ENCODE measurements around the gene ZBTB21.

The ZBTB21 gene

DNA sequence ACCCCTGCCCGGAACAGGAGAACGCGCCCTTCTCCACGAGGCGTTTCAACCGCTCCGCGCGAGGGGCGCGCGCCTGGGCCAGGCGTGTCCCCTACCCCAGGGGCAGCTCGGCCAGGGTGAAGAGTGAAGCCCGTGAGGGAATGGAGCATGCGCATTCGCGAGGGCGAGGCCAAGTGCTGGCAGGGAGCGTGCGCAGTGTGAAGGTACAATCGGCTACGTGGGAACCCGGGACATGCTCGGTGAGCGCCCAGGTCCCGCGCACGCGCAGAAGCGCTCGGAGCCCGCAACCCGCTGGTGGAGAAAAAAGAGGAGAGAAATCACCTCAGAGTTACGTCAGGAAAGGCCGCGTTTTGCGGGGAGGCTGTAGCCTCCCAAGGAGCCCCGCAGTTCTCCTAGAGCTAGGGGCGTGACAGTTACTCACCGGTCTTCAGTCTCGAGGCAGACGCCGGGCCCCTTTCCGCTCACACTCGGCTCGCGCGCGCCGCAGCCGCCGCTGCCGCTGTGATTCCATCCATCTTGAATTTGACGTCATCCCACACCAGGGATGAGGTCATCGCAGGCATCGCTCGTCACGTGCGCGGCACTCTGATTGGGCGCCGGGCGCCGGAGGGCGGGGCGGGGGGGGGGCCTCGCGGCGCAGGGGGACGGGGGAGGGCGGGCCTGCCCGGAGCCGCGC lies at the start of gene ZBTB21:
ZBTB21 (minus strand) TSS at position 530 of the 676 bp plus-strand sequence. CDS start 16,265 bp downstream, outside the sequence.
- DNase-seq (ENCODE audit: low spot score): peak; percentile 98
- H3K4me3 Mint-ChIP-seq: peak within 1 kb of the TSS; percentile 95
- H3K9me3 Mint-ChIP-seq: peaks cover 4% of the 10 kb centered on the region
- H3K36me3 Mint-ChIP-seq (ENCODE audit: low read depth): peaks cover 13% of the 10 kb centered on the region
- peak within 1 kb of the TSS; percentile 100 for H3K27ac Mint-ChIP-seq
- peaks cover 18% of the 10 kb centered on the region for H3K27me3 Mint-ChIP-seq (ENCODE audit: low read depth)
- peaks cover 14% of the 10 kb centered on the region for H3K4me1 Mint-ChIP-seq (ENCODE audit: low read depth)

DNA sequence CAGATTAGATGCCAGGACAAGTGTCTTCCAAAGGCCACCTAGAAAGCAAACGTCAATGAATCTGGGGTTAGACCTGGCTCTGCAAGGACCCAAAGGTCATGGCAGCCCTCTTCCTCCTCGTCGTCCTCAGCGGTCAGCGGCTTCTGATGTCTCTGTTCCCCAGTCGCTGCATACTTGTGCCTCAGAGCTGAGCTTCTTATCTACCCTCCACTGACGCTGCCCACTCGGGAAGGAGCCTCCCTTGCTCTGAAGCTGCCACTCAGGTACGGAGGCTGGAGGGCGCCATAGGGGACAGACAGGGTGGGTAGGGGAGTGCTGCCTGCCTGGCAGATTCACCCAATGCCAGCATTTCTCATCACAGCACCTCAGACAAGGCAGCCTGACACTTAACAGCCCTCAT lies 49.6 kb upstream of the ZBTB21 start:
- H3K9me3 Mint-ChIP-seq: no peaks in the 10 kb centered on the region
- H3K4me1 Mint-ChIP-seq (ENCODE audit: low read depth): peaks cover 49% of the 10 kb centered on the region
- no peak overlapping the region for H3K4me3 Mint-ChIP-seq
- no peak overlapping the region for H3K27ac Mint-ChIP-seq
- H3K27me3 Mint-ChIP-seq (ENCODE audit: low read depth): no peaks in the 10 kb centered on the region
- no peak for DNase-seq (ENCODE audit: low spot score)
- no peaks in the 10 kb centered on the region for H3K36me3 Mint-ChIP-seq (ENCODE audit: low read depth)

DNA sequence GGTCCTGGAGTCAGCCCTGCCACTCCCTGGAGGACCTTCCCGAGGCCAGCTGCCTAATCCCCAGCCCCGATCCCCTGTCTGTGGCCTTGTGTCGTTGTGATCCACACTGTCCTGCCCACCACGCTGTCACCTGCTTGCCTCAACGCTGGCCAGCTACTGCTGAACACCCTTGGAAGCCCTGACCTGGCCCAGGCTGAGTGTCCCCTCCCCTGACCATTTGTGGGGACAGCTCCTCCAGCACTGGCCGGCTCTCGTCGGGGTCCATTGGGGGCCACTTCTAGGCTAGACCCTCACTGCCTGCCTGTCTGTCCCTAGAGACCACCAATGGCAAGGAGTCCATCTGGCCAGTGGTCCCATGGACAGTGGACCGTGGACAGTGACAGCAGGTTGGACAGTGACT lies 49.0 kb upstream of the ZBTB21 start:
- Mint-ChIP-seq H3K36me3 (ENCODE audit: low read depth) (no peaks in the 10 kb centered on the region), H3K27me3 (ENCODE audit: low read depth) (no peaks in the 10 kb centered on the region), H3K4me1 (ENCODE audit: low read depth) (peaks cover 45% of the 10 kb centered on the region), H3K27ac (no peak overlapping the region), H3K4me3 (no peak overlapping the region), H3K9me3 (no peaks in the 10 kb centered on the region)
- no peak for DNase-seq (ENCODE audit: low spot score)

DNA sequence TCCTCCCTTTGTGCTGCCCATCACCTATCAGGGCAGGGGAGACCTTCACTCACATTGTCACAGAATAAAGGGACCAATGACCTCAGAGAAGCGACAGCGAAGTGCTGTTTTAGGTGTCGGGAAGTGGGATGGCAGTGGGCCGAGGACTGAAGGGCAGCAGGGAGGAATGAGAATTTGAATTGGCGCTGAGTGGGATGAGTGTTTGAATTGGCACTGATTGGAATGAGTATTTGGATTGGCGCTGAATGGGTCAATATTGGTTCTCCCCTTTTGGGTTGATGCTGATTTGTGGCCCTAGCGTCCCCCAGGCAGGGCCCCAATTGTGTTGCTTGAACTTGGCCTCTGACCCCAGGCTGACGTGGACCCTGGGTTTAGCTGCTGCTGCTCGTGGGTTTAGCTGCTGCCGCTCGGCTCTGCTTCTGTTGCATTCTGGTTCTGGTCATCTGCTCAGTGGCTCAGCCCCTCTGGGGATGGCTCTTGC lies 48.5 kb upstream of the ZBTB21 start:
- no peak for DNase-seq (ENCODE audit: low spot score)
- Mint-ChIP-seq H3K9me3 (no peaks in the 10 kb centered on the region), H3K27ac (no peak overlapping the region), H3K4me3 (no peak overlapping the region), H3K4me1 (ENCODE audit: low read depth) (peaks cover 40% of the 10 kb centered on the region), H3K36me3 (ENCODE audit: low read depth) (no peaks in the 10 kb centered on the region), H3K27me3 (ENCODE audit: low read depth) (no peaks in the 10 kb centered on the region)

DNA sequence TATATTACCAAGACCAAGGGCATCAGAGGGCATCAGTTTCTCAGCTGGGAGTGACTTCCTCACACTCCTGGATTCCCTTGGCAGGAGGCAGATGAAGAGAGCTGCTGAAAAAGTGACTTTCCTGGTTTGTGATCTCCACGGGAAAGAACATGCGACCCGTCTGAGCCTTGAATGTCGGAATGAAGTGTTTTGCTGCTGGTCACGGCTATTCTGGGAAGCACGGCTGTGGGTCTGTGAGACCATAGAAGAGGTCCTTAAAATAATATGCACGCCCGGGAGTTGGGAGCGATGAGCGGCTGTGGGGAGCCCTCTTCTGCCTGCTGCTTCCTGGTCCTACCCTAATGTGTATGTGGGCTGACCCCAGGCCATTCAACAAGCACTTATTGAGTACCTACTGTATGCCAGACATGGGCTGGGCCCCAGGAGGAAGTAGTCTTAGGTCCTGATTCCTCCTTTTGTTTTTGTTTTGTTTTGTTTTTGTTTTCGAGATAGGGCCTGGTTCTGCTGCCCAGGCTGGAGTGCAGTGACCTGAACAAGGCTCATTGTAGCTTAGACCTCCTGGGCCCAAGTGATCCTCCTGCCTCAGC lies 47.8 kb upstream of the ZBTB21 start:
- peaks cover 33% of the 10 kb centered on the region for H3K4me1 Mint-ChIP-seq (ENCODE audit: low read depth)
- no peaks in the 10 kb centered on the region for H3K9me3 Mint-ChIP-seq
- no peaks in the 10 kb centered on the region for H3K36me3 Mint-ChIP-seq (ENCODE audit: low read depth)
- DNase-seq (ENCODE audit: low spot score): no peak
- peaks cover 3% of the 10 kb centered on the region for H3K27me3 Mint-ChIP-seq (ENCODE audit: low read depth)
- no peak overlapping the region for H3K27ac Mint-ChIP-seq
- H3K4me3 Mint-ChIP-seq: no peak overlapping the region

DNA sequence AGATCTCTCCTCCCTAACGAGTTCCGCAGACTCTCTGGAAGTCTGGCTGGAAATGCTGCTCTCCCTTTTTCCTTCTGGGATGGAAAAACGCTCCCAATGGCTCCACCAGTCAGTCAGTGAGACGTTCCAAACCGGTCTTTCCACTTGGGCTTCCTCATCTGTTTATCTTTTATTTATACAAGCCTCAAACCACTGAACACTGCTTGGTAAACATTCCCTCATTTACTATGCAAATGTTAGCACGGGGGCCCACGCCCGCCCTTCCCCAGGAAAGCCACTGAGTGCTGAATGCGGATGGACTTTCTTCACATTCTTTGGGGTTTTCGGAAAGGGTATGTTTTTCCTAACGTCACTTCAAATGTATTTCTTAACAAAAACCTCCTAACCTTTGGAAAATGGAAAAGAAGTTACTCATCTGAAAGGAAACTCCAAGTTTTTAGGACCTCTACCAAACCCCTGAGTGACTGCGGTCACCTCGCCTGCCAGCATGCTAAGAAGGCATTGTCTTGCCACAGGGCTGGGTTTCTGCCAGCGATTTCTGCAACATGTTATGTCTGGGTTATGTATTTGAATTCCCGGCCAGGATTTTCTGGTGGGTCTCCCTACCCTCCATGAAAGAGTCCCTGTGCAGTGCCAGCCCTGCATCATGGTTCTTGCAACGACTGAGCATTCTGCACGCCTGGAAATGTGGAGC lies 47.0 kb upstream of the ZBTB21 start:
- Mint-ChIP-seq H3K27me3 (ENCODE audit: low read depth) (peaks cover 8% of the 10 kb centered on the region), H3K4me3 (no peak overlapping the region), H3K36me3 (ENCODE audit: low read depth) (no peaks in the 10 kb centered on the region), H3K9me3 (no peaks in the 10 kb centered on the region), H3K4me1 (ENCODE audit: low read depth) (peaks cover 26% of the 10 kb centered on the region), H3K27ac (no peak overlapping the region)
- no peak for DNase-seq (ENCODE audit: low spot score)

DNA sequence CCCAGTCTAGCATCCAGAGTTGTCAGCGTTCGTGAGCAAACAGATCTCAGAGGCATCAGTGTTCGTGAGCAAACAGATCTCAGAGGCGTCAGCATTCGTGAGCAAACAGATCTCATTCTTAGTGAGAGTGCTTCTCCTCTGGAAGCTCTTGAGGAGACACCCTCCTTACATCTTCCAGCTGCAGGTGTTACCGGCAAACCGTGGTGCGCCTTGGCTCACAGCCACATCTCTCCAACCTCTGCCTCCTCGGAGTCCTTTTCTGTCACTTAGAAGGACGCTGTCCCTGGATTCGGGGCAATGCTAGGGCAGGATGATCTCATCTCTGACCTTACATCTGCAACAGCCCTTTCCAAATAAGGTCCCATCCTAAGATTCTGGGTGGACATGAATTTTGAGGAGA lies 46.3 kb upstream of the ZBTB21 start:
- Mint-ChIP-seq H3K36me3 (ENCODE audit: low read depth) (no peaks in the 10 kb centered on the region), H3K27me3 (ENCODE audit: low read depth) (peaks cover 8% of the 10 kb centered on the region), H3K4me1 (ENCODE audit: low read depth) (peaks cover 24% of the 10 kb centered on the region), H3K9me3 (no peaks in the 10 kb centered on the region), H3K27ac (no peak overlapping the region), H3K4me3 (no peak overlapping the region)
- no peak for DNase-seq (ENCODE audit: low spot score)

DNA sequence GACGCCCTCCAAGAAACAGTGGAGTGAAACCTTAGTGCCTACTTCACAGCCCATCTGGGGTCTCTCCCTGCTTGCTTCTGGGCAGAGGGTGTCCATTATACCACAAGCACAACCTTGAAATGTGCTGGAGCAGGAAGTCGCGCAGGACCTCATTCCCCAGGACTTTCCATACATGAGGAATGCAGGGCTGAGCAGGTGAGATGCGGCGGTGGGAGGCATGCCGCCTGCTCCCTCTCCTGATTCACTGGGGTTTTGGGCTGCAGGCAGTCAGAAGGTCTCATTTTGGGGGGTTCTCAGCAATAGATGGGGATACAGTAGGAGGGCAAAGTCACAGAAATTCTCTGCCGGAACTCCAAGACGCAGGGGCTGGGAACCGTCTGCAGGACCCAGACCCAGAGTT lies 45.3 kb upstream of the ZBTB21 start:
- Mint-ChIP-seq H3K27ac (no peak overlapping the region), H3K27me3 (ENCODE audit: low read depth) (peaks cover 8% of the 10 kb centered on the region), H3K4me3 (no peak overlapping the region), H3K9me3 (no peaks in the 10 kb centered on the region), H3K36me3 (ENCODE audit: low read depth) (no peaks in the 10 kb centered on the region), H3K4me1 (ENCODE audit: low read depth) (peaks cover 17% of the 10 kb centered on the region)
- DNase-seq (ENCODE audit: low spot score): no peak

DNA sequence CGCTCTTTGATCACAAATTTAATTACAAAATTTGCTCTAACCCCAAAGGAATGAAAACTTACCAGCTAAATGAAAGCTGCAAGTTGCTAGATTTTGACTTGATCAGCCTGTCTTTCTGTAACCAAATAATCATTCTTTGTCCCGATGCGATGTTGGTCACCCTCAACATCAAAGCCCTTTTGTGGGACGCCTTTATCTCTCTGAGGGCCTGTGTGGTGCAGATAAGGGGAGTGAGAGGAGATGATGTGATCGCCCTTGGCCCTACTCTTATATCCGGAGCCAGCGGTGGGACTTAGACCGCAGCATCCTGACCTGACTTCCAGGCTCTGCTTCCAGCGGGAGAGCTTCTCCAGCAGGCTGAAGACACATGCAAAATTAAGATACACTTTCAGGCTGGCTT lies 41.6 kb upstream of the ZBTB21 start:
- Mint-ChIP-seq H3K4me3 (no peak overlapping the region), H3K9me3 (no peaks in the 10 kb centered on the region), H3K4me1 (ENCODE audit: low read depth) (peaks cover 7% of the 10 kb centered on the region), H3K27me3 (ENCODE audit: low read depth) (peaks cover 8% of the 10 kb centered on the region), H3K27ac (no peak overlapping the region), H3K36me3 (ENCODE audit: low read depth) (no peaks in the 10 kb centered on the region)
- DNase-seq (ENCODE audit: low spot score): no peak

DNA sequence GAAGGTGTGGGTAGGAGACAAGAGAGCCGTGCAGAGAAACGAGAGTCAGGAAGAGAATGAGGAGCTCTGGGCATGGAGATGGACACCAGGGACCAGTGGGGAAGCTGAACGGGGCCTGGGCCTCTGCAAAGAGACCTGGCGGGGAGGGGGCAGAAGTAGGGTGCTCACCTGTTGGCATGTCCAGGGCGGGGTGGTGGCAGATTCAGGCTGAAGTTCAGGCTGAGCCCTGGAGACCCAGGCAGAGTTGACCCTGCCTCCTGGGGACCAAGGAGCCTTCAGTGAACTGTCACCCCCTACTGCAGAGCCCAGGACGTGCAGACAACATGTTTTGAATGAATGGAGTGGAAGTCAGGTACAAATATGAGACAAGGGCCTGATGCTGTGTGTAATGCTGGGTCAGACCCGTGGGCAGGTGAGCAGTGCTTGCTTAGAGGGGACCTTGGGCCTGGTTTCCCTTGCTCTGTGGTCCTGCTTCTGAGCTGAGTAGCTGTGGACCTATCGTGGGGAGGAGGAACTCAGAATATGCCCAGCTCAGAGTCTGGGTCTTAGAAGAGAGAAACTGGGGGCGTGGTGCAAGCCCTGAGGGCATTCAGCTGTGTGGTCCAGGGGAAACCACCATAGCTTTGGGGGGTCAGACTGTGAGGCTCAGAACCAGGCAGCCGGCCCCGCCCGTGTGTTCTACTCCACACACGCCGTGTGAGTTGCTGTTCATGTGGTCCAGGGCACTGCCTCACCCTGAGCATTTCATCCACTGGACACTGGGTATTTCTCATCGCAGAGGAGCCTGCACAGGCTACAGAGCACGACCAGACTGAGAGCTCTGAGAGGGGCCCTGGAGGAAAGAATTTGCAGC lies 39.6 kb upstream of the ZBTB21 start:
- no peak overlapping the region for H3K27ac Mint-ChIP-seq
- H3K27me3 Mint-ChIP-seq (ENCODE audit: low read depth): peaks cover 8% of the 10 kb centered on the region
- H3K36me3 Mint-ChIP-seq (ENCODE audit: low read depth): no peaks in the 10 kb centered on the region
- DNase-seq (ENCODE audit: low spot score): no peak
- H3K9me3 Mint-ChIP-seq: no peaks in the 10 kb centered on the region
- peaks cover 6% of the 10 kb centered on the region for H3K4me1 Mint-ChIP-seq (ENCODE audit: low read depth)
- no peak overlapping the region for H3K4me3 Mint-ChIP-seq

DNA sequence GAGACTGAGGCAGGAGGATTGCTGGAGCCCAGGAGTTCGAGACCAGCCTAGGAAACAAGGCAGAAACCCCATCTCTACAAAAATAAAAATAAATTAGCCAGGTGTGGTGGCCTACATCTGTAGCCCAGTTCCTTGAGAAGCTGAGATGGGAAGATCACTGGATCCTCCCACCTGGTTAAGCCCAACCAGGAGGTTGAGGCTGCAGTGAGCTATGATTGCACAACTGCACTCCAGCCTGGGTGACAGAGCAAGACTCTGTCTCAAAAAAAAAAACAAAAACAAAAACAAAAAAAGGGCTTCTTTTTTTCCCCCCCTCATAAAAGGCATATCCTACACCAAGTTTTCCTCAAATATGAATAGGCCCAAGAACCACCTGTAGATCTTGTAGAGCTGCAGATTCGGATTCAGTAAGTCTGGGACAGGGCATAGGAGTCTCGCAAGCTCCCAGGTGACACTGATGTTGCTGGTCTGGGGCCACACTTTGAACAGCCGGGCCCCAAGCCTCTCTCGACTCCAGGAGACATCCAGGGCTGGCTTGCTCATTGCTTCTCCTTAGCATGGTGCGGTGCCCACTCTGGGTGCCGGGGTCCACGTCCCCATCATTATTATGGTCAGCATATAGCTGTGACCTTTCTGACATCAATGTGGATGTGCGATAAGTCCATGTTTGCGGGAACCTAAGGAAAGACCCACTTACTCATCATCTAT lies 38.9 kb upstream of the ZBTB21 start:
- Mint-ChIP-seq H3K36me3 (ENCODE audit: low read depth) (no peaks in the 10 kb centered on the region), H3K27ac (no peak overlapping the region)

DNA sequence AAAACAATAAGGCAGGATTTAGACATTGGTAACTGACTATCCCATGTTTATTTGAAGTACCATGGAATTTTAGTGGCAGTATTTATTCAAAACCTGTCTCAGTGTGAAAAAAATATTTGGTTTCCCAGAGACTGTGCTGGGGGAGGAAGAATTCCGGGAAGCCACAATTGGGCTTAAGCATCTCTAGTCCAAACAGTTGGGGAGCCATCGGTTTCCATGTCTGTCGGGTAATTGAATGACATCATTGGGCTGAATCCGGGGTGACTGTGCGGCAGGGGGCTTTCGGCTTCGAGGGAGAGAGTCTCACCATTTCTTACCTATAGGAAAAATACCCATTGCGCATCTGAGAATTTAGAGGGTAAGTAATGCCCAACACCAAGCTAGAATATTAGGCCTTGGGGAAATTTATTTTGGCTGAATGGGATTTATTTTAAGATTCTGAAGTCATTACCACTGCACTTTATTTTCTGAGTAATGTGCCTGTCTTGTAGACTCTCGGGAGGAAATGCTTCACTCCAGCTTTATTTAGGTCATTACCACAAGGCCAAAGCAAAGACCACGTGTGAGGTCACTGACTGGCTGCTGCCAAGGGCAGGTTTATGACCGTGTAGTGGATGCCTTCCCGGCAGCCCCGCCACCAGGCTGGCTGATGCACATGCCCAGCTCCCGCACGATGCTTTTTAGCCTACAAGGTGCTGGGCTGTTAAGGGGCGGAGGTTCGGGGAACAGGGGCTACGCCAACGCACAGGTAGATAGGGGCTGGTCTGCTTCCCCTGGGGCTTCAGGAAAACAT lies 37.9 kb upstream of the ZBTB21 start:
- DNase-seq (ENCODE audit: low spot score): no peak
- H3K36me3 Mint-ChIP-seq (ENCODE audit: low read depth): no peaks in the 10 kb centered on the region

More for the DNA sequence above, 38.9 kb upstream of the ZBTB21 start:
- no peak overlapping the region for H3K4me3 Mint-ChIP-seq
- DNase-seq (ENCODE audit: low spot score): no peak
- peaks cover 8% of the 10 kb centered on the region for H3K27me3 Mint-ChIP-seq (ENCODE audit: low read depth)
- H3K9me3 Mint-ChIP-seq: no peaks in the 10 kb centered on the region
- peaks cover 6% of the 10 kb centered on the region for H3K4me1 Mint-ChIP-seq (ENCODE audit: low read depth)

More for the DNA sequence above, 37.9 kb upstream of the ZBTB21 start:
- Mint-ChIP-seq H3K9me3 (no peaks in the 10 kb centered on the region), H3K4me1 (ENCODE audit: low read depth) (peaks cover 6% of the 10 kb centered on the region), H3K27ac (no peak overlapping the region), H3K27me3 (ENCODE audit: low read depth) (peaks cover 5% of the 10 kb centered on the region), H3K4me3 (no peak overlapping the region)
